A673 (cell line): ENCODE results near the gene NOB1. TPM values are rescaled to one million over a fixed set of nuclear protein-coding genes. Genes with fewer than 3 reads are reported as not detected.
A peak's percentile ranks its signal among the peaks of the same experiment; 100 is the strongest.

Source experiments
- BruUV-seq: library from RNA; stranded (reverse); fragments of 400-500 nt; replicated peaks from 2 replicates; lab custom pipeline; 2021; lab: Mats Ljungman, UMichigan
- CTCF ChIA-PET: fragments of 300-600 bp; sonication (Branson Sonifier 250); formaldehyde crosslinking; loops from one replicate; lab custom pipeline; 2022; ENCODE audit warnings: antibody characterized with exemption; lab: Charles Lee
- POLR2A ChIA-PET: fragments of 300-600 bp; sonication (Branson Sonifier 250); formaldehyde crosslinking; loops from one replicate; lab custom pipeline; 2022; ENCODE audit warnings: antibody characterized with exemption; ENCODE audit not compliant: low non-redundant PET; lab: Charles Lee
- DNase-seq: peaks from one replicate; pipeline ENCODE4 v3.0.0-alpha.2; 2015; ENCODE audit warnings: low spot score
- H3K27ac ChIP-seq: fragments of 200-600 bp; sonication (generic); 2 replicates; pipeline ENCODE4 v1.5.1; 2016; ENCODE audit warnings: mixed run types, low read depth, mild to moderate bottlenecking, mixed read lengths, antibody characterized with exemption, low read length; ENCODE audit not compliant: poor library complexity, severe bottlenecking
- H3K27me3 ChIP-seq: fragments of 200-600 bp; sonication (generic); replicated peaks from 2 replicates; pipeline ENCODE4 v1.6.1; 2017; ENCODE audit warnings: mixed run types, low read depth, mild to moderate bottlenecking, mixed read lengths, antibody characterized with exemption, low read length; ENCODE audit not compliant: insufficient read depth, poor library complexity
- H3K36me3 ChIP-seq: fragments of 200-600 bp; sonication (generic); 2 replicates; pipeline ENCODE4 v1.6.1; 2016; ENCODE audit warnings: mixed run types, mild to moderate bottlenecking, mixed read lengths, antibody characterized with exemption, low read length; ENCODE audit not compliant: insufficient read depth, poor library complexity, severe bottlenecking
- H3K4me1 ChIP-seq: fragments of 200-600 bp; sonication (generic); 2 replicates; pipeline ENCODE4 v1.6.1; 2017; ENCODE audit warnings: mixed run types, mild to moderate bottlenecking, mixed read lengths, antibody characterized with exemption, low read length; ENCODE audit not compliant: insufficient read depth, poor library complexity, severe bottlenecking
- H3K4me3 ChIP-seq: fragments of 200-600 bp; sonication (generic); 2 replicates; pipeline ENCODE4 v1.5.1; 2016; ENCODE audit warnings: low read depth, mixed run types, mild to moderate bottlenecking, mixed read lengths, low read length; ENCODE audit not compliant: poor library complexity, severe bottlenecking
- H3K9me3 ChIP-seq: fragments of 200-600 bp; sonication (generic); 2 replicates; pipeline ENCODE4 v1.6.1; 2016; ENCODE audit warnings: mixed run types, low read depth, mild to moderate bottlenecking, mixed read lengths, antibody characterized with exemption, low read length; ENCODE audit not compliant: poor library complexity, severe bottlenecking
- EZH2 ChIP-seq: fragments of 200-600 bp; sonication (generic); IDR thresholded peaks from 2 replicates; pipeline ENCODE4 v1.6.1; 2017; ENCODE audit warnings: borderline replicate concordance, low read depth, mild to moderate bottlenecking, mixed read lengths, antibody characterized with exemption, low read length; ENCODE audit not compliant: poor library complexity, severe bottlenecking
- intact Hi-C: fragments of 100-400 bp; cut with micrococcal nuclease; formaldehyde crosslinking; loops from one replicate; pipeline ENCODE4 v1.10.0; 2022; ENCODE audit not compliant: unreplicated experiment
- total RNA-seq: library from RNA; stranded (reverse); gene quantifications from 2 replicates; pipeline ENCODE4 v1.2.3, GENCODE V29; 2021
- TF ChIP-seq, protein P1 (sequence below): fragments of 300-800, 200-600 bp; sonication (generic); conservative IDR thresholded peaks from 2 replicates; pipeline ENCODE4 v1.5.1; 2017; ENCODE audit warnings: low read depth, mild to moderate bottlenecking, antibody characterized with exemption, low read length, moderate library complexity, mixed read lengths

The NOB1 gene
- total RNA-seq, 1 experiment from 2014 or later, result 93.3 TPM

DNA sequence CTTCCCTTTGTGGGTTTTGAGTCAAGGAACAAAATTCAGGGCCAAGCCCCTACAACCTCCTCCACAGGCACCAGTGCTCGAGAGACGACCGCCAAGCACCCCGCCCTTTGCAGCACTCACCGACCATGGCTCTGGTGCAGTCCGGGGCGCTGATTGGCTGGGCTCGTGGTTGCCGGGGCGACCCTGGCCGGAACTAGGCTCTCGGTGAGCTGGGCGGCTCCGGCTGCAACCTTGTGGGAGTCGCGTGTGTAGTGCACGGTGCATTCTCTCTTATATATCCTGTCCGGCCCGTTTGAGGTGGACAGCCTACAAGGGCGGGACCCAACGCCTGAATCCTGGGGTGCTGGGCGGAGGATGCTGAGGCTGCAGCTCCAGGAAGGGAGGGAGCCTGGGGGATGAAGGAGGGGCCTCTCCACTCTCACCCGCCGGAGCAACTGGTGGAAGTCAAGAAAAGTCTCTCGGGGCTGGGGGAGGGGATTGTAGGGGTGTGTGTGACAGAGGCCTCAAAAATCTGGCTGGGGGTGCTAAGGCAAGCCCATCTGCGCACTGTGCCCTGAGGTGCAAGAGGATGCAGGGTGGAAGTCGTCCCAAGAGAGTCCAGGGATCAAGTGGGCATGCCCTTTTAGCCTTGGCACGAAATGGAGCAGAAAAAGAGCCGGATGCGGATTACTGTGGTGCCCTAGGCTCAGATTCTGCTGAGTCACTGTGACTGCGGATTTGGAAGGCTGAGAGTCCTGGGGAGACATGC is 28.2 kb downstream of the NOB1 start, which contains the start of gene NQO1:
Gene NQO1, minus strand, starts transcription at position 248 of the 748 bp plus-strand sequence. Its CDS starts 121 bp downstream, at position 127.
- POLR2A ChIA-PET, result interaction anchor here (0.6 kb wide), 1 partner anchor 15 kb away, joined by 5 read pairs; no protein-coding TSS in a partner anchor
- intact Hi-C loops, result no loop called here

DNA sequence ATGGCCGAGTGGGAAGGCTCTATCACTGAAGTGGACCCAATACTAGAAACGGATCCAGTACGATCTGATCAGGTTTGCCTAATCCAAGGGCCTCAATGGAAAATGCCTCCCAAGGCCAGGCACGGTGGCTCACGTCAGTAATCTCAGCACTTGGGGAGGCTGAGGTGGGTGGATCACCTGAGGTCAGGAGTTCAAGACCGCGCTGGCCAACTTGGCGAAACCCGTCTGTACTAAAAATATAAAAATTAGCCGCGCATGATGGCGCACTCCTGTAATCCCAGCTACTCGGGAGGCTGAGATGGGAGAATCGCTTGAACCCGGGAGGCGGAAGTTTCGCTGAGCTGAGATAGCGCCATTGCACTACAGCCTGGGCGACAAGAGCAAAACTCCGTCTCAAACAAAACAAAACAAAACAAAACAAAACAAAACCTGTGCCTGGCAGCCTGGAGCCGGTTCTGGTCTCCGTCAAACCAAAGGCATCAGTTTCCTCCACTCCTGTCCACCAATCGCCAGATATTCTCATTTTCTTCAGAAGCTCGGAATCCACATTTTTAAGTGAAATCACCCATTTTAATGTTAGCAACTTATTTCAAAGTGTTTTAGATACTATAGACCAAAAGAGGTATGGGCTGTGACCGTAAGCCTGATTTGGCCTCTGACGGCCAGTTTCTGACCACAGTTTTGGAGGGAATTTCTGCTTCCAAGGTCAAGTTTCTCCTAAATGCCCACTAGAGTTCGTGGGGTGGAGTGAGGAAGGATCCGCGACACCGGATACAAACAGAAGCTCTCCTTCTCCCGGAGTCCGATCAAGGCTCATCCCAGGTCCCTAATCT is 29.0 kb downstream of the NOB1 start:
- Histone ChIP-seq H3K4me1 (peaks cover 27% of the 10 kb centered on the region), H3K9me3 (no peaks in the 10 kb centered on the region), H3K27me3 (no peaks in the 10 kb centered on the region), H3K36me3 (no peaks in the 10 kb centered on the region), H3K27ac (peak overlapping the region; percentile 88), H3K4me3 (peak overlapping the region; percentile 54)
- no peak for TF ChIP-seq EZH2
- TF ChIP-seq, protein P1, sequence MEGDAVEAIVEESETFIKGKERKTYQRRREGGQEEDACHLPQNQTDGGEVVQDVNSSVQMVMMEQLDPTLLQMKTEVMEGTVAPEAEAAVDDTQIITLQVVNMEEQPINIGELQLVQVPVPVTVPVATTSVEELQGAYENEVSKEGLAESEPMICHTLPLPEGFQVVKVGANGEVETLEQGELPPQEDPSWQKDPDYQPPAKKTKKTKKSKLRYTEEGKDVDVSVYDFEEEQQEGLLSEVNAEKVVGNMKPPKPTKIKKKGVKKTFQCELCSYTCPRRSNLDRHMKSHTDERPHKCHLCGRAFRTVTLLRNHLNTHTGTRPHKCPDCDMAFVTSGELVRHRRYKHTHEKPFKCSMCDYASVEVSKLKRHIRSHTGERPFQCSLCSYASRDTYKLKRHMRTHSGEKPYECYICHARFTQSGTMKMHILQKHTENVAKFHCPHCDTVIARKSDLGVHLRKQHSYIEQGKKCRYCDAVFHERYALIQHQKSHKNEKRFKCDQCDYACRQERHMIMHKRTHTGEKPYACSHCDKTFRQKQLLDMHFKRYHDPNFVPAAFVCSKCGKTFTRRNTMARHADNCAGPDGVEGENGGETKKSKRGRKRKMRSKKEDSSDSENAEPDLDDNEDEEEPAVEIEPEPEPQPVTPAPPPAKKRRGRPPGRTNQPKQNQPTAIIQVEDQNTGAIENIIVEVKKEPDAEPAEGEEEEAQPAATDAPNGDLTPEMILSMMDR, result no peak
- no peak for DNase-seq
- CTCF ChIA-PET, result no interaction called here
- intact Hi-C loops, result no loop called here
- POLR2A ChIA-PET, result interaction anchor here (0.6 kb wide), 1 partner anchor 14 kb away, joined by 5 read pairs; no protein-coding TSS in a partner anchor
- BruUV-seq, result TSS peak; percentile 82

More for the DNA sequence above, 28.2 kb downstream of the NOB1 start, which contains the start of gene NQO1:
- peak; percentile 93 for DNase-seq
- H3K36me3 ChIP-seq, result no peaks in the 10 kb centered on the region
- no peaks in the 10 kb centered on the region for H3K9me3 ChIP-seq
- H3K4me3 ChIP-seq, result peak within 1 kb of the TSS; percentile 54
- CTCF ChIA-PET, result no interaction called here
- BruUV-seq, result no TSS peak
- no peaks in the 10 kb centered on the region for H3K27me3 ChIP-seq
- H3K4me1 ChIP-seq, result peaks cover 27% of the 10 kb centered on the region
- TF ChIP-seq, protein P1, result no peak
- TF ChIP-seq EZH2, result no peak
- peak within 1 kb of the TSS; percentile 88 for H3K27ac ChIP-seq

DNA sequence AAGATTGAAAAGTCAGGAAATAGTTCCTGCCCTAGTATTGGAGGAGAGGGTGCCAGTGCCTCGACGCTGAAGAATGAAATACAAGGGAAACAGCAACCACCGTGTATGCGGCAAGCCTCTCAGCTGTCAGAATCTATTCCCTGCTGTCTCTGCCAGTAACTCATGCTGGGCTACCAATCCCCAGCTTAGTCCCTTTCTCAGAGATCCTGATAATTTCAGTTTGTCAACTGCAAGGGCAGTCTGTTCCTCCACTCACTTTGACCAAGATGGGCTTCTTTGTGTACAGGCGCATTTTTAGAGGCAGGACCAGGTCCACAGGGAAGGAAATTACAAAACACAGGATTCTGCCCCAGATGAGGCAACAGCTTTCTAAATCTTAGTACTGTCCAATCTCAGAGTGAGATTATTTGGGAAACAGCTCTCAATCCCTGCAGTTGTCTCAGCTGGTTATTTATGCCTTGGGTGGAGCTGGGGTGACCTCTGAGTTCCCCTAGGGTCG is 29.7 kb downstream of the NOB1 start:
- H3K4me3 ChIP-seq, result no peak overlapping the region

More for the DNA sequence above, 29.7 kb downstream of the NOB1 start:
- CTCF ChIA-PET, result no interaction called here
- H3K27me3 ChIP-seq, result no peaks in the 10 kb centered on the region
- TF ChIP-seq EZH2, result no peak
- TF ChIP-seq, protein P1, result no peak
- intact Hi-C loops, result no loop called here
- no peaks in the 10 kb centered on the region for H3K9me3 ChIP-seq
- H3K4me1 ChIP-seq, result peaks cover 27% of the 10 kb centered on the region
- BruUV-seq, result no TSS peak
- H3K27ac ChIP-seq, result peak overlapping the region; percentile 67
- no peaks in the 10 kb centered on the region for H3K36me3 ChIP-seq
- DNase-seq, result peak; percentile 36
- POLR2A ChIA-PET, result interaction anchor here (0.5 kb wide), 1 partner anchor 745 kb away, joined by 6 read pairs; no protein-coding TSS in a partner anchor
